K562 (cell line): Measurements from ENCODE around the gene POU2F1. TPM values are rescaled to one million over a fixed set of nuclear protein-coding genes. Genes with fewer than 3 reads are reported as not detected.

Experiments used
- ATAC-seq: fragments of 200-7000 bp; cut with Tn5 transposase; 3 replicates; pipeline ENCODE4 v1.9.1; 2020; ENCODE audit warnings: moderate library complexity
- BruUV-seq: library from RNA; stranded (reverse); fragments of 400-500 nt; replicated peaks from 2 replicates; lab custom pipeline; 2021; lab: Mats Ljungman, UMichigan
- CTCF ChIA-PET: fragments of 300-600 bp; formaldehyde crosslinking; extraction: SDS; loops from one replicate; lab custom pipeline; 2021; ENCODE audit warnings: low intra/inter-chr PET ratio; lab: Yijun Ruan, JAX
- POLR2A ChIA-PET: fragments of 300-600, 350-650 bp; sonication (Branson Sonifier 250); formaldehyde crosslinking; extraction: SDS; loops from one replicate; lab custom pipeline; 2021; ENCODE audit warnings: antibody characterized with exemption, inconsistent platforms; lab: Yijun Ruan, JAX
- DNase-seq, 4 experiments: peaks; one replicate each; pipeline versions ENCODE4 v3.0.0 to v3.0.0-alpha.2; 2011 to 2018; ENCODE audit warnings: low spot score in 3 of 4, mixed read lengths in 3 of 4; ENCODE audit errors: extremely low read depth in 1 of 4
- FAIRE-seq: peaks from 2 replicates; lab custom pipeline; 2011; peaks lifted over from hg19 to GRCh38; lab: Jason Lieb, UNC
- H2AFZ ChIP-seq: 2 replicates; pipeline ENCODE4 v1.6.0; 2011; ENCODE audit warnings: low read depth, low read length, control low read depth, inconsistent platforms
- H3K27ac ChIP-seq: fragments of 200-600 bp; 3 replicates; pipeline ENCODE4 v1.8.0; 2011; ENCODE audit warnings: low read depth, mild to moderate bottlenecking, control low read depth, inconsistent platforms, low read length, moderate library complexity, mixed read lengths; ENCODE audit errors: extremely low read depth
- H3K27me3 ChIP-seq, 2 experiments: fragments of 300-600 bp in 1 of 2; 2 replicates in 1 of 2; 3 replicates in 1 of 2; pipeline versions ENCODE4 v1.6.0 to v1.8.0; 2011; ENCODE audit warnings: inconsistent platforms in 2 of 2, low read length in 2 of 2, mild to moderate bottlenecking in 1 of 2, mixed read lengths in 1 of 2, moderate library complexity in 1 of 2; ENCODE audit not compliant: control insufficient read depth in 2 of 2, insufficient read depth in 2 of 2
- H3K36me3 ChIP-seq: fragments of 300-600 bp; 3 replicates; pipeline ENCODE4 v1.8.0; 2011; ENCODE audit warnings: mild to moderate bottlenecking, low read length, inconsistent platforms; ENCODE audit not compliant: control insufficient read depth, insufficient read depth
- H3K4me1 ChIP-seq, 2 experiments: fragments of 200-600 bp in 1 of 2; replicated peaks in 1 of 2; 2 replicates in 1 of 2; 3 replicates in 1 of 2; pipeline versions ENCODE4 v1.5.1 to v1.8.0; 2011; ENCODE audit warnings: inconsistent platforms in 2 of 2, low read length in 2 of 2, mild to moderate bottlenecking in 1 of 2, mixed read lengths in 1 of 2, moderate library complexity in 1 of 2; ENCODE audit not compliant: control insufficient read depth in 2 of 2, insufficient read depth in 2 of 2
- H3K4me2 ChIP-seq: 2 replicates; pipeline ENCODE4 v1.6.1; 2011; ENCODE audit warnings: low read length, control low read depth, inconsistent platforms, mixed read lengths; ENCODE audit not compliant: insufficient read depth
- H3K4me3 ChIP-seq: fragments of 200-600 bp; sonication (generic), shearing (Covaris generic); 2 replicates; pipeline ENCODE4 v1.5.1; 2016; ENCODE audit warnings: control low read depth, inconsistent platforms
- H3K79me2 ChIP-seq: fragments of 200-600 bp; 3 replicates; pipeline ENCODE4 v1.8.0; 2011; ENCODE audit warnings: low read length, inconsistent platforms; ENCODE audit not compliant: control insufficient read depth, insufficient read depth
- H3K9ac ChIP-seq, 2 experiments: 2 replicates each; pipeline versions ENCODE4 v1.6.0 to v1.6.1; 2011; ENCODE audit warnings: low read depth in 2 of 2, low read length in 2 of 2, control low read depth in 1 of 2, inconsistent platforms in 1 of 2, mild to moderate bottlenecking in 1 of 2, mixed read lengths in 1 of 2; ENCODE audit not compliant: insufficient read depth in 1 of 2
- H3K9me1 ChIP-seq: one replicate; pipeline ENCODE4 v1.6.0; 2011; ENCODE audit warnings: inconsistent platforms, mild to moderate bottlenecking, low read length, moderate library complexity; ENCODE audit not compliant: control insufficient read depth, insufficient read depth
- H3K9me3 ChIP-seq: replicated peaks from 2 replicates; pipeline ENCODE4 v1.5.1; 2011; ENCODE audit warnings: low read depth, low read length, inconsistent platforms; ENCODE audit not compliant: control insufficient read depth, insufficient read depth
- H4K20me1 ChIP-seq: replicated peaks from 2 replicates; pipeline ENCODE4 v1.6.1; 2011; ENCODE audit warnings: low read length, inconsistent platforms, mixed read lengths; ENCODE audit not compliant: control insufficient read depth, insufficient read depth
- CCAR2 ChIP-seq: fragments of 200-400 bp; formaldehyde crosslinking; IDR thresholded peaks from 2 replicates; pipeline ENCODE4 v1.6.1; 2017; ENCODE audit warnings: mild to moderate bottlenecking, low read depth, low read length
- CEBPB ChIP-seq: fragments of 450-650 bp; IDR thresholded peaks from 2 replicates; pipeline ENCODE4 v1.6.1; 2016; ENCODE audit warnings: missing genetic modification characterization, missing compliant biosample characterization
- CEBPG ChIP-seq, 3 experiments: fragments of 200-800 bp in 1 of 3; sonication (Bioruptor generic) in 1 of 3; sonication (generic) in 1 of 3; formaldehyde crosslinking in 1 of 3; IDR thresholded peaks in 2 of 3; conservative IDR thresholded peaks in 1 of 3; 2 replicates each; pipeline versions ENCODE4 v1.6.1 to v1.8.0; 2016 to 2022; ENCODE audit warnings: missing compliant biosample characterization in 2 of 3, missing genetic modification characterization in 2 of 3, mild to moderate bottlenecking in 1 of 3, missing genetic modification reagents in 1 of 3
- LARP7 ChIP-seq: fragments of 450-650 bp; IDR thresholded peaks from 2 replicates; pipeline ENCODE4 v1.6.1; 2016
- RHOXF2B ChIP-seq: fragments of 250-450 bp; sonication (Bioruptor Pico); conservative IDR thresholded peaks from 2 replicates; pipeline ENCODE4 v1.5.1; 2021
- SMC3 ChIP-seq: conservative IDR thresholded peaks from 2 replicates; pipeline ENCODE4 v1.6.1; 2011; ENCODE audit warnings: low read depth, low read length, improper control_type of control experiment; ENCODE audit not compliant: insufficient read depth
- ZFP36 ChIP-seq: fragments of 150-350 bp; IDR thresholded peaks from 2 replicates; pipeline ENCODE4 v1.6.1; 2018; ENCODE audit warnings: low read length, low read depth; ENCODE audit not compliant: partially characterized antibody
- WGBS: fragments of 100-300 bp; shearing (Covaris generic); methylation state at CpG from one replicate; pipeline ENCODE4 v1.1.6; 2016; ENCODE audit warnings: low coverage, mixed read lengths; ENCODE audit not compliant: insufficient coverage; ENCODE audit errors: missing lambda C conversion rate; 5-methylcytosine and 5-hydroxymethylcytosine counted together
- in situ Hi-C: fragments of 300-500 bp; cut with MboI; formaldehyde crosslinking; loops from 4 replicates; pipeline ENCODE4 v1.15.0; 2018; ENCODE audit warnings: inconsistent platforms, mixed read lengths
- intact Hi-C: fragments of 100-400 bp; cut with micrococcal nuclease; formaldehyde crosslinking; loops from 2 replicates; pipeline ENCODE4 v1.14.2; 2022
- polyA plus RNA-seq, 8 experiments: library from polyadenylated mRNA; depleted of rRNA in 4 of 8; stranded (reverse) in 5 of 8; unstranded in 3 of 8; fragments of >200 nt; fragmentation: Nextera tagmentation in 2 of 8; fragmentation: Illumina TruSeq in 1 of 8; extraction: Ambion mirVana in 2 of 8; extraction: Trizol in 1 of 8; gene quantifications; 2 replicates each; pipeline versions ENCODE4 v1.2.1 to v1.2.3, GENCODE V29; 2011 to 2014; ENCODE audit warnings: inconsistent platforms in 1 of 8, missing spikeins in 1 of 8
- total RNA-seq, 7 experiments: library from RNA; depleted of rRNA in 6 of 7; stranded (reverse); fragments of >200 nt in 6 of 7; fragmentation: Illumina TruSeq in 2 of 7; extraction: Trizol in 2 of 7; gene quantifications; 2 replicates each; pipeline versions ENCODE4 v1.2.1 to v1.2.3, GENCODE V29; 2011 to 2021; ENCODE audit warnings: low replicate concordance in 1 of 7

Gene POU2F1
- total and polyA plus RNA-seq, 9 of the 15 experiments (the other 6 are each of a cell fraction or from before 2014, with no cell fraction given) = 2.6 to 22.3 (median 8.8) TPM

DNA sequence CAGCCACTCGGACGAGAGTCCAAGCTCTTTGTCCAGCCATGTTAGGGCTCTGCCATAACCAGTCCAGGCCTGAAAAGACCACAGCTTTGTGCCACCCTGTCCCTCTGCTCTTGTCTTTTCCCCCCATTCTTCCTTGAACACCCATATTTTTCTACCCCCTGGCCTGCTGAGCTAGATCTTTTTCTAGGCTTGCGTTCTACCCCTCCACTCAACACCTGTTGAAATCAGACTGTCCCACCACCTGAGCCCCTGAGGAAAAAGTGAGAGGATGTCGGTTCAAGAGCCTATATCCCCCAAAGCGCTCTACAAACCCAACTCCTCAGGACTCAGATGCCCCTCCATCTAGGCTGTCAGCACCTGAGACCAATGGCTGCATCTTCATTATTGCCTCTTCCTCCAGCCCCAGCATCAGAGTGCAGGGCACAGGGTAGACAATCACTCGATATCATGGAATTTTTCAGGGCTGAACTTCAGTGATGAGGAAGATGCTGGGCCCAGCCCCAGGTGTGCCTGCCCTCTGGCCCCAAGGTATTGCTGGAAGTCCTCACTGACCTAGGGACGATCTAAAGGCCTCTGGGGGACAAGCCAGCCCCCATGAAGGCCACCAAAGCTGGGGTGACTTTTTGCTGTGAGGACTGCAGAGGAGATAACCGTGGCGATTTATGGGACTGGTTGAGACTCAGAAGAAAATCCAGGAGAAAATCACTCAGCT lies 222.3 kb downstream of the POU2F1 start:
- ChIA-PET POLR2A (interaction anchor here (0.6 to 0.9 kb wide), 3 partner anchors 26 to 216 kb away, joined by 3 read pairs; no protein-coding TSS in a partner anchor), CTCF (interaction anchor here (0.5 to 2.8 kb wide), 5 partner anchors 27 to 706 kb away, joined by 3 to 22 read pairs (median 13); no protein-coding TSS in a partner anchor)
- in situ Hi-C loops (loop anchor here (5.0 to 10.0 kb wide), 2 partner anchors 176 to 558 kb away; no protein-coding TSS in a partner anchor), intact Hi-C loops (loop anchor here (1.0 to 10.0 kb wide), 7 partner anchors 42 to 377 kb away; partner anchors contain the start of gene POU2F1)
- no peaks in the 10 kb centered on the region for H4K20me1 ChIP-seq
- 0 out of 2 replicates have a peak, but pooled peaks have one; percentile 1 for TF ChIP-seq SMC3
- no peak for TF ChIP-seq RHOXF2B
- no peak overlapping the region for H2AFZ ChIP-seq
- WGBS = 8% methylated on average over 9 of the region's 9 CpGs
- DNase-seq = peak in 1 of 4 experiments; percentile 9
- no peaks in the 10 kb centered on the region for H3K79me2 ChIP-seq
- no peak overlapping the region for H3K4me2 ChIP-seq
- BruUV-seq = no TSS peak
- H3K4me3 ChIP-seq = no peak overlapping the region
- H3K36me3 ChIP-seq = no peaks in the 10 kb centered on the region
- no peak for FAIRE-seq
- H3K4me1 ChIP-seq = peaks cover 9 to 13% of the 10 kb centered on the region in 2 experiments
- no peak for ATAC-seq
- peaks cover 4% of the 10 kb centered on the region for H3K9me1 ChIP-seq
- peaks cover 13 to 37% of the 10 kb centered on the region in 2 experiments for H3K27me3 ChIP-seq
- H3K9ac ChIP-seq = peak overlapping the region in 1 of 2 experiments; percentile 61; a peak in 1 of 4 replicates
- no peak overlapping the region for H3K27ac ChIP-seq
- H3K9me3 ChIP-seq = no peaks in the 10 kb centered on the region

DNA sequence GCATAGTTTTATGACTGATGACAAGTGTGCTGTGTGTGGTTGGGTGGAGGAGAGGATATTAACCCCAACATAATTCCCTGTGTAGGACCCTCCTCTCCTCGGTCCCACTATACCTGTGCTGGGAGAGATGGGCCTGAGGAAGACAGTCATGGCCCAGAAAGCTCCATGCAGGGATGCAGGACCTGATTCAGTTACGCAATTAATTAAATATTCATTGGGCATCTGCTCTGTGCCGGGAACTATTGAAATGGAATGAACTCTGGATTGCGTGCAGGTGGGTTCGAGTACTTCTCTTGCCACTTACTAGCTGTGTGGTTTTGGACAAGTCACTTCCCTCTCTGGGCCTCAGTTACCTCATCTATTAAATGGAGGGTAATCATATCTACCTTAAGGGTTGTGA lies 223.1 kb downstream of the POU2F1 start:
- WGBS = 19% methylated on average over 5 of the region's 5 CpGs
- ATAC-seq (no peak), DNase-seq (no peak), FAIRE-seq (no peak)
- TF ChIP-seq ZFP36 = peak; percentile 36
- peak; percentile 65 for TF ChIP-seq CEBPB (tag)
- no peak for TF ChIP-seq CEBPG (CRISPR knock-in tag; IDR thresholded peaks at IDR 0.05)
- TF ChIP-seq CEBPG (tag; conservative IDR thresholded peaks at IDR 0.05 in 1 of 2, IDR thresholded peaks at IDR 0.05 in 1 of 2) = peak in 1 of 2 experiments; percentile 36; a peak in 1 of 4 replicates
- TF ChIP-seq CCAR2 = no peak
- no peak for TF ChIP-seq LARP7
- Histone ChIP-seq H3K9me3 (no peaks in the 10 kb centered on the region), H2AFZ (no peak overlapping the region), H3K9ac (no peak overlapping the region), H3K4me1 (peaks cover 12 to 13% of the 10 kb centered on the region in 2 experiments), H3K27ac (no peak overlapping the region), H4K20me1 (no peaks in the 10 kb centered on the region), H3K36me3 (no peaks in the 10 kb centered on the region), H3K79me2 (no peaks in the 10 kb centered on the region), H3K27me3 (peaks cover 13 to 31% of the 10 kb centered on the region in 2 experiments), H3K4me2 (no peak overlapping the region), H3K4me3 (no peak overlapping the region), H3K9me1 (peaks cover 4% of the 10 kb centered on the region)
- in situ Hi-C loops (loop anchor here (5.0 to 10.0 kb wide), 2 partner anchors 176 to 559 kb away; no protein-coding TSS in a partner anchor), intact Hi-C loops (loop anchor here (5.0 to 10.0 kb wide), 2 partner anchors 221 to 241 kb away; partner anchors contain the start of gene POU2F1)
- CTCF ChIA-PET = no interaction called here
- POLR2A ChIA-PET = interaction anchor here (0.6 to 1.0 kb wide), 4 partner anchors 25 to 171 kb away, joined by 3 read pairs; no protein-coding TSS in a partner anchor
- BruUV-seq = no TSS peak
